ENCODE data around the gene WDFY2. TPM values are rescaled to one million over a fixed set of nuclear protein-coding genes. Genes with fewer than 3 reads are reported as not detected.
A peak's percentile ranks its signal among the peaks of the same experiment; 100 is the strongest.

WDFY2 gene
- total and polyA plus RNA-seq, 12 donors = 2.4 to 7.5 (median 5.5) TPM

GRCh38 chr13:51768378-51768921 is 184.2 kb downstream of the WDFY2 start:
- H3K4me1 ChIP-seq = peaks cover 16 to 50% (median 38%) of the 10 kb centered on the region in 9 donors

DNA sequence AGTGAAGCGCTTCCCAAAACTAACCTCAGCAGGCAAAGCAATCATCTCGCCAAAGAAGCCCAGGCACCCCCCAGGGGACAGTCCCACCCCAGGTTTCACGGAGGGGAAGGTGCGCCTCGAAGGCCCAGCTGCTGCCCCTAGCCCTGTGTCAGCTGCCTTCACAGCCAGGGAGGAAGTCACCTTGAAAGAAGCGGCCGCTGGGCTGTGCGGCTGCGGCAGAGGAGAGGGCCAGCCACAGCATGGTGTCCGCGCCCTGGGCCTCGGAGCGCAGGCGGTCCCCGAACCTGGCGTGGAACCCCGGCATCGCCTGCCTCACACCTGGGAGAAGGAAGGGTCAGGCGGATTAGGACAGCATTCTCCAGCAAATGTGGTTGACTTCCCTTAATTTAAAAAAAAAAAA is 184.7 kb downstream of the WDFY2 start:
- Histone ChIP-seq H3K27ac (peak overlapping the region in 8 of 10 donors; percentile 30 to 83 (median 68)), H3K4me3 (no peak overlapping the region), H3K4me1 (peaks cover 15 to 48% (median 37%) of the 10 kb centered on the region in 9 donors), H3K27me3 (no peaks in the 10 kb centered on the region), H3K9me3 (no peaks in the 10 kb centered on the region), H3K36me3 (peaks cover 0 to 41% (median 0%) of the 10 kb centered on the region in 9 donors)
- TF ChIP-seq, protein P1, sequence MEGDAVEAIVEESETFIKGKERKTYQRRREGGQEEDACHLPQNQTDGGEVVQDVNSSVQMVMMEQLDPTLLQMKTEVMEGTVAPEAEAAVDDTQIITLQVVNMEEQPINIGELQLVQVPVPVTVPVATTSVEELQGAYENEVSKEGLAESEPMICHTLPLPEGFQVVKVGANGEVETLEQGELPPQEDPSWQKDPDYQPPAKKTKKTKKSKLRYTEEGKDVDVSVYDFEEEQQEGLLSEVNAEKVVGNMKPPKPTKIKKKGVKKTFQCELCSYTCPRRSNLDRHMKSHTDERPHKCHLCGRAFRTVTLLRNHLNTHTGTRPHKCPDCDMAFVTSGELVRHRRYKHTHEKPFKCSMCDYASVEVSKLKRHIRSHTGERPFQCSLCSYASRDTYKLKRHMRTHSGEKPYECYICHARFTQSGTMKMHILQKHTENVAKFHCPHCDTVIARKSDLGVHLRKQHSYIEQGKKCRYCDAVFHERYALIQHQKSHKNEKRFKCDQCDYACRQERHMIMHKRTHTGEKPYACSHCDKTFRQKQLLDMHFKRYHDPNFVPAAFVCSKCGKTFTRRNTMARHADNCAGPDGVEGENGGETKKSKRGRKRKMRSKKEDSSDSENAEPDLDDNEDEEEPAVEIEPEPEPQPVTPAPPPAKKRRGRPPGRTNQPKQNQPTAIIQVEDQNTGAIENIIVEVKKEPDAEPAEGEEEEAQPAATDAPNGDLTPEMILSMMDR (IDR thresholded peaks at IDR 0.05) = peak in 1 of 9 donors; percentile 0
- intact Hi-C loops (cut with DNase I) = loop anchor here in 1 of 10 donors (10.0 kb wide), 1 partner anchor 184 kb away; the partner anchor contains the start of gene WDFY2
- peak in 1 of 8 donors; percentile 18 for ATAC-seq
- 86 to 89% methylated on average over 19 of the region's 19 CpGs for WGBS, 2 donors
- DNase-seq = no peak

More at GRCh38 chr13:51768378-51768921, 184.2 kb downstream of the WDFY2 start:
- H3K4me3 ChIP-seq = no peak overlapping the region
- H3K9me3 ChIP-seq = no peaks in the 10 kb centered on the region
- H3K27ac ChIP-seq = peak overlapping the region in 8 of 10 donors; percentile 30 to 83 (median 64)
- DNase-seq (no peak), ATAC-seq (peak in 7 of 8 donors; percentile 7 to 56 (median 23))
- intact Hi-C loops (cut with DNase I) = loop anchor here in 1 of 10 donors (10.0 kb wide), 1 partner anchor 184 kb away; the partner anchor contains the start of gene WDFY2
- H3K36me3 ChIP-seq = peaks cover 0 to 44% (median 0%) of the 10 kb centered on the region in 9 donors
- TF ChIP-seq, protein P1 (IDR thresholded peaks at IDR 0.05) = peak in 7 of 9 donors; percentile 15 to 50 (median 37)
- WGBS, 2 donors = 41 to 48% methylated on average over 15 of the region's 15 CpGs
- H3K27me3 ChIP-seq = no peaks in the 10 kb centered on the region

DNA sequence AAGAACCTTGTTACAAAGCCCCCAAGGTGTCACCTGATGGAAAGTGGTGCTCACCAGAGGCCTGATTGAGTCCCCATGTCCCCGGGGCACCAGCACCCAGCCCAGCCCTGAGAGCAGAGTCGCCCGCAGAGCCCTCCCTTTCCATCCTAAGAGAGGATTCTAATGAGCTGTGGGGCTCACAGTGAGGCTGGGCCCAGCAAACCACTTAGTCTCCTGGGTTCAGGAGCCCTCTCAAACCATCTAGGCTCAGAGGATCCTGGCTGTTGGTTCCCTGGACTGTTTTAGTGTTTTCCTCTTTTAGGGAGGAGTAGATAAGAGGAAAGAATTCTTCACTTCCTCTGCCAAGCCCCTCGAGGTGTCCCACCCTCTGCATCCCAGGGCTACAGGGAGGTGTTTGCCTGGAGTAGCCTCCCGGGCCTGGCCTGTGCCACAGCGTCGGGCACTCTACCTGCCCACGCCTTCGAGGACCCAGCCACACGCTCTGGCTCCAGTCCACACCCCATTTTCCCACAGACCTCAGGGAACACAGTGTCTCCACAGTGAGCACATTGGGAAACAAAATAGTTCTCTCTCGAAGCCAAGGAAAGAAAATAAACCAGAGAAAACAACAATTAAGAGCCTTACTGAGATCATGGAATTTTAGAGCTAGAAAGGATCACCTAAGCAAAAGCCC is 185.3 kb downstream of the WDFY2 start:
- Histone ChIP-seq H3K36me3 (peaks cover 0 to 41% (median 0%) of the 10 kb centered on the region in 9 donors), H3K27me3 (no peaks in the 10 kb centered on the region), H3K4me1 (peaks cover 12 to 42% (median 31%) of the 10 kb centered on the region in 9 donors), H3K27ac (peak overlapping the region in 9 of 10 donors; percentile 56 to 83 (median 66)), H3K4me3 (no peak overlapping the region), H3K9me3 (no peaks in the 10 kb centered on the region)
- DNase-seq (peak in 1 of 2 donors; percentile 57), ATAC-seq (peak; percentile 53 to 88 (median 66))
- intact Hi-C loops (cut with DNase I) = loop anchor here in 1 of 10 donors (10.0 kb wide), 1 partner anchor 185 kb away; the partner anchor contains the start of gene WDFY2
- WGBS, 2 donors = 53 to 54% methylated on average over 11 of the region's 11 CpGs
- TF ChIP-seq, protein P1 (IDR thresholded peaks at IDR 0.05) = no peak

DNA sequence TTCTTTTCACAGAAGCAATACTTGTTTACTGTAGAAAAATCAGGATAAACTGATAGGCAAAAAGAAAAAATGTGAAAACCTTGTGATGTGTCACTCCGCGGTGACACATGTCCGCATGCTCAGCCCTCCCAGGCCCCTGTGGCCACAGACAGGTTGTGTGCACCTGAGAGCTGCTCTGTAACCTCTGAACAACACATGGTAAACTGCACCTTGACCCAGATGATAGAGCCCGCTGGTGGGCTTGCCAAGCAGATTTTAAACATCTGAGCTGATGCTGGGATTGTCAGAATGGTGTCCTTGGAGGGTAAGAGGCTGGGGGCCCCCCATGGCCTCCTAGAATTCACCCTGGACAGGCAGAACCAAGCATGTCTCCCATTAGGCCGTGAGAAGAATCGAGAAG is 185.9 kb downstream of the WDFY2 start:
- Histone ChIP-seq H3K4me3 (no peak overlapping the region), H3K9me3 (no peaks in the 10 kb centered on the region), H3K36me3 (peaks cover 0 to 35% (median 0%) of the 10 kb centered on the region in 9 donors), H3K27ac (peak overlapping the region in 9 of 10 donors; percentile 56 to 83 (median 66)), H3K4me1 (peaks cover 9 to 36% (median 25%) of the 10 kb centered on the region in 9 donors), H3K27me3 (no peaks in the 10 kb centered on the region)
- intact Hi-C loops (cut with DNase I) = no loop called here
- WGBS, 2 donors = 94 to 96% methylated on average over 6 of the region's 6 CpGs
- DNase-seq (no peak), ATAC-seq (no peak)
- TF ChIP-seq, protein P1 (IDR thresholded peaks at IDR 0.05) = no peak
